H1 (cell line): ENCODE results near the gene SLC7A6OS. TPM values are rescaled to one million over a fixed set of nuclear protein-coding genes. Genes with fewer than 3 reads are reported as not detected.

ENCODE experiments used
- CTCF ChIA-PET: fragments of 300-600 bp; sonication (Branson Sonifier 250); formaldehyde crosslinking; loops from one replicate; lab custom pipeline; 2021; ENCODE audit not compliant: partially characterized antibody; lab: Charles Lee
- POLR2A ChIA-PET: fragments of 300-600 bp; sonication (Branson Sonifier 250); formaldehyde crosslinking; loops from one replicate; lab custom pipeline; 2021; ENCODE audit warnings: inconsistent platforms; ENCODE audit not compliant: partially characterized antibody; lab: Charles Lee
- DNase-seq, 2 experiments: peaks; one replicate each; pipeline versions ENCODE4 v3.0.0 to v3.0.0-alpha.2; 2010 to 2022; ENCODE audit warnings: low spot score in 2 of 2, low read depth in 1 of 2, mixed read lengths in 1 of 2
- FAIRE-seq: peaks from 2 replicates; lab custom pipeline; 2011; peaks lifted over from hg19 to GRCh38; lab: Jason Lieb, UNC
- H2AFZ ChIP-seq: 2 replicates; pipeline ENCODE4 v1.8.1; 2012; ENCODE audit warnings: low read length, inconsistent platforms
- H2AK5ac ChIP-seq: 2 replicates; pipeline ENCODE4 v1.6.1; 2013; ENCODE audit warnings: low read depth, low read length
- H2BK120ac ChIP-seq: replicated peaks from 2 replicates; pipeline ENCODE3; 2013; ENCODE audit warnings: low read depth, low read length, inconsistent platforms
- H2BK12ac ChIP-seq: 2 replicates; pipeline ENCODE4 v1.6.1; 2013; ENCODE audit warnings: low read depth, low read length
- H2BK15ac ChIP-seq: 2 replicates; pipeline ENCODE4 v1.6.1; 2013; ENCODE audit warnings: low read length
- H2BK20ac ChIP-seq: 2 replicates; pipeline ENCODE4 v1.6.1; 2013; ENCODE audit warnings: low read length
- H2BK5ac ChIP-seq: 2 replicates; pipeline ENCODE4 v1.6.1; 2013; ENCODE audit warnings: low read depth, low read length
- H3K14ac ChIP-seq: 2 replicates; pipeline ENCODE4 v1.6.1; 2013; ENCODE audit warnings: inconsistent platforms; ENCODE audit not compliant: insufficient read length
- H3K18ac ChIP-seq: 2 replicates; pipeline ENCODE4 v1.6.1; 2013; ENCODE audit warnings: low read length; ENCODE audit errors: extremely low read depth
- H3K23ac ChIP-seq: 2 replicates; pipeline ENCODE4 v1.6.1; 2013; ENCODE audit warnings: inconsistent platforms; ENCODE audit not compliant: insufficient read length
- H3K23me2 ChIP-seq: 2 replicates; pipeline ENCODE4 v1.6.1; 2013; ENCODE audit warnings: low read depth, low read length
- H3K27ac ChIP-seq: 2 replicates; pipeline ENCODE4 v1.6.1; 2011; ENCODE audit warnings: low read depth, low read length, inconsistent platforms
- H3K27me3 ChIP-seq, 4 experiments: replicated peaks in 1 of 4; 1 replicate in 1 of 4; 2 replicates in 3 of 4; pipeline versions ENCODE4 v1.6.1 to v1.8.1; 2011 to 2013; ENCODE audit warnings: low read length in 3 of 4, mild to moderate bottlenecking in 3 of 4, inconsistent platforms in 2 of 4, mixed read lengths in 2 of 4, moderate library complexity in 1 of 4; ENCODE audit not compliant: control insufficient read depth in 3 of 4, insufficient read depth in 3 of 4; ENCODE audit errors: extremely low read depth in 1 of 4
- H3K36me3 ChIP-seq, 4 experiments: 2 replicates each; pipeline versions ENCODE4 v1.6.1 to v1.8.1; 2011 to 2013; ENCODE audit warnings: mild to moderate bottlenecking in 4 of 4, low read length in 3 of 4, moderate library complexity in 2 of 4, control low read depth in 1 of 4, inconsistent platforms in 1 of 4; ENCODE audit not compliant: insufficient read depth in 4 of 4, control insufficient read depth in 2 of 4
- H3K4ac ChIP-seq: replicated peaks from 2 replicates; pipeline ENCODE3; 2013; ENCODE audit warnings: low read length, low read depth, mixed read lengths, inconsistent platforms; ENCODE audit not compliant: insufficient read length
- H3K4me1 ChIP-seq, 4 experiments: replicated peaks in 1 of 4; 1 replicate in 1 of 4; 2 replicates in 3 of 4; pipeline versions ENCODE4 v1.6.1 to v1.8.1; 2011 to 2013; ENCODE audit warnings: low read length in 3 of 4, inconsistent platforms in 2 of 4, mixed read lengths in 1 of 4; ENCODE audit not compliant: insufficient read depth in 4 of 4, control insufficient read depth in 3 of 4
- H3K4me2 ChIP-seq, 2 experiments: 2 replicates each; pipeline versions ENCODE4 v1.6.1 to v1.8.1; 2011 to 2013; ENCODE audit warnings: low read depth in 2 of 2, low read length in 2 of 2, control low read depth in 1 of 2, inconsistent platforms in 1 of 2, mild to moderate bottlenecking in 1 of 2; ENCODE audit not compliant: insufficient read depth in 1 of 2
- H3K4me3 ChIP-seq, 4 experiments: fragments of 200-600, 300-600 bp in 1 of 4; sonication (generic), shearing (Covaris generic), sonication (Bioruptor Twin) in 1 of 4; 2 replicates each; pipeline versions ENCODE4 v1.5.1 to v1.8.1; 2011 to 2016; ENCODE audit warnings: low read length in 4 of 4, low read depth in 3 of 4, control low read depth in 2 of 4, inconsistent platforms in 2 of 4, mild to moderate bottlenecking in 2 of 4, mixed read lengths in 1 of 4, moderate library complexity in 1 of 4; ENCODE audit not compliant: insufficient read depth in 2 of 4; ENCODE audit errors: extremely low read depth in 1 of 4
- H3K56ac ChIP-seq: replicated peaks from 2 replicates; pipeline ENCODE3; 2013; ENCODE audit warnings: low read depth, mild to moderate bottlenecking, mixed read lengths, low read length, inconsistent platforms; ENCODE audit not compliant: insufficient read length
- H3K79me1 ChIP-seq: 2 replicates; pipeline ENCODE4 v1.6.1; 2013; ENCODE audit warnings: low read depth, low read length, control low read depth
- H3K79me2 ChIP-seq, 2 experiments: 2 replicates each; pipeline versions ENCODE4 v1.6.1 to v1.8.1; 2012 to 2013; ENCODE audit warnings: low read length in 2 of 2, mild to moderate bottlenecking in 2 of 2, inconsistent platforms in 1 of 2; ENCODE audit not compliant: insufficient read depth in 2 of 2, control insufficient read depth in 1 of 2
- H3K9ac ChIP-seq, 4 experiments: replicated peaks in 1 of 4; 1 replicate in 1 of 4; 2 replicates in 3 of 4; pipeline versions ENCODE4 v1.6.1 to v1.8.1; 2011 to 2013; ENCODE audit warnings: low read depth in 3 of 4, low read length in 3 of 4, control low read depth in 2 of 4, mild to moderate bottlenecking in 2 of 4, moderate library complexity in 2 of 4, inconsistent platforms in 1 of 4; ENCODE audit errors: extremely low read depth in 1 of 4
- H3K9me3 ChIP-seq, 2 experiments: 2 replicates each; pipeline versions ENCODE4 v1.6.1 to v1.8.1; 2012 to 2013; ENCODE audit warnings: mild to moderate bottlenecking in 2 of 2, moderate library complexity in 2 of 2, control low read depth in 1 of 2, inconsistent platforms in 1 of 2, low read depth in 1 of 2, low read length in 1 of 2, mixed read lengths in 1 of 2; ENCODE audit not compliant: insufficient read depth in 2 of 2
- H4K20me1 ChIP-seq, 2 experiments: replicated peaks in 1 of 2; 2 replicates each; pipeline versions ENCODE3 to v1.8.1; 2011 to 2013; ENCODE audit warnings: inconsistent platforms in 2 of 2, low read length in 2 of 2, mild to moderate bottlenecking in 1 of 2; ENCODE audit not compliant: insufficient read depth in 2 of 2, control insufficient read depth in 1 of 2
- H4K5ac ChIP-seq: 2 replicates; pipeline ENCODE4 v1.6.1; 2013; ENCODE audit warnings: low read length, low read depth, mixed read lengths, inconsistent platforms; ENCODE audit not compliant: insufficient read length
- H4K8ac ChIP-seq: 2 replicates; pipeline ENCODE4 v1.8.0; 2013; ENCODE audit warnings: mild to moderate bottlenecking, moderate library complexity, low read length, inconsistent platforms; ENCODE audit not compliant: insufficient read depth; ENCODE audit errors: extremely low read depth
- H4K91ac ChIP-seq: replicated peaks from 2 replicates; pipeline ENCODE3; 2013; ENCODE audit warnings: low read length, mixed read lengths, inconsistent platforms; ENCODE audit not compliant: insufficient read length
- CBX8 ChIP-seq: fragments of 300-800, 300-1000 bp; sonication (generic); IDR thresholded peaks from 2 replicates; pipeline ENCODE4 v1.7.1; 2016; ENCODE audit warnings: low read depth, low read length, borderline replicate concordance
- CEBPB ChIP-seq: IDR thresholded peaks from 2 replicates; pipeline ENCODE4 v1.6.1; 2012; ENCODE audit warnings: low read depth, low read length
- CREB1 ChIP-seq: IDR thresholded peaks from 2 replicates; pipeline ENCODE4 v1.6.1; 2012; ENCODE audit warnings: inconsistent platforms
- EGR1 ChIP-seq: IDR thresholded peaks from 2 replicates; pipeline ENCODE4 v1.6.1; 2011; ENCODE audit warnings: low read depth, low read length, borderline replicate concordance
- FOSL1 ChIP-seq: IDR thresholded peaks from 2 replicates; pipeline ENCODE4 v1.6.1; 2011; ENCODE audit warnings: mild to moderate bottlenecking, low read depth, low read length, moderate library complexity; ENCODE audit not compliant: insufficient read depth
- KDM1A ChIP-seq: fragments of 200-600, 300-600 bp; sonication (generic); IDR thresholded peaks from 2 replicates; pipeline ENCODE4 v1.7.1; 2016; ENCODE audit warnings: mild to moderate bottlenecking, low read length, borderline replicate concordance
- POU5F1 ChIP-seq: IDR thresholded peaks from 2 replicates; pipeline ENCODE4 v1.6.1; 2011; ENCODE audit warnings: low read depth, mild to moderate bottlenecking, low read length, moderate library complexity
- RNF2 ChIP-seq: fragments of 200-900, 300-1000 bp; sonication (generic); IDR thresholded peaks from 2 replicates; pipeline ENCODE4 v1.7.1; 2016; ENCODE audit warnings: borderline replicate concordance, low read depth, mild to moderate bottlenecking, antibody characterized with exemption, low read length; ENCODE audit not compliant: poor library complexity, severe bottlenecking; ENCODE audit errors: missing control alignments
- SP4 ChIP-seq: IDR thresholded peaks from 2 replicates; pipeline ENCODE4 v1.6.1; 2012; ENCODE audit warnings: low read length, inconsistent platforms
- WGBS, 2 experiments: shearing (Covaris generic) in 1 of 2; methylation state at CpG; one replicate each; pipeline versions ENCODE4 v1.1.6 to v1.1.7; 2013 to 2015; ENCODE audit warnings: low lambda C conversion rate in 2 of 2, mixed read lengths in 2 of 2, inconsistent platforms in 1 of 2, low coverage in 1 of 2, missing lambda C conversion rate in 1 of 2; ENCODE audit not compliant: insufficient replicate concordance in 2 of 2, insufficient coverage in 1 of 2, insufficient read length in 1 of 2; ENCODE audit errors: extremely low coverage in 1 of 2, missing lambda C conversion rate in 1 of 2; 5-methylcytosine and 5-hydroxymethylcytosine counted together
- polyA plus RNA-seq, 7 experiments: library from polyadenylated mRNA; depleted of rRNA in 3 of 7; stranded (reverse) in 5 of 7; unstranded in 2 of 7; fragments of >200 nt in 5 of 7; fragments of 200-250 nt in 2 of 7; gene quantifications; 1 replicate in 5 of 7; 2 replicates in 1 of 7; 4 replicates in 1 of 7; pipeline versions ENCODE4 v1.2.1 to v1.2.3, GENCODE V29; 2011 to 2013; ENCODE audit warnings: missing spikeins in 2 of 7, mixed read lengths in 2 of 7
- total RNA-seq: library from RNA; stranded (reverse); fragmentation: NEBNext Ultra II Directional; extraction: Animal tissue kit (Norgen Biotek cat#: 25700); gene quantifications from 2 replicates; pipeline ENCODE4 v1.2.1, GENCODE V29; 2021
- TF ChIP-seq, protein P1 (sequence below): IDR thresholded peaks from 2 replicates; pipeline ENCODE4 v1.6.1; 2012; ENCODE audit warnings: low read length, inconsistent platforms
- TF ChIP-seq, protein P2 (sequence below): IDR thresholded peaks from 2 replicates; pipeline ENCODE4 v1.6.1; 2012; ENCODE audit warnings: inconsistent platforms

SLC7A6OS gene
- total and polyA plus RNA-seq, 2 of the 8 experiments (the other 6 are each of a cell fraction or from before 2014, with no cell fraction given): 7.3 to 21.3 TPM

DNA sequence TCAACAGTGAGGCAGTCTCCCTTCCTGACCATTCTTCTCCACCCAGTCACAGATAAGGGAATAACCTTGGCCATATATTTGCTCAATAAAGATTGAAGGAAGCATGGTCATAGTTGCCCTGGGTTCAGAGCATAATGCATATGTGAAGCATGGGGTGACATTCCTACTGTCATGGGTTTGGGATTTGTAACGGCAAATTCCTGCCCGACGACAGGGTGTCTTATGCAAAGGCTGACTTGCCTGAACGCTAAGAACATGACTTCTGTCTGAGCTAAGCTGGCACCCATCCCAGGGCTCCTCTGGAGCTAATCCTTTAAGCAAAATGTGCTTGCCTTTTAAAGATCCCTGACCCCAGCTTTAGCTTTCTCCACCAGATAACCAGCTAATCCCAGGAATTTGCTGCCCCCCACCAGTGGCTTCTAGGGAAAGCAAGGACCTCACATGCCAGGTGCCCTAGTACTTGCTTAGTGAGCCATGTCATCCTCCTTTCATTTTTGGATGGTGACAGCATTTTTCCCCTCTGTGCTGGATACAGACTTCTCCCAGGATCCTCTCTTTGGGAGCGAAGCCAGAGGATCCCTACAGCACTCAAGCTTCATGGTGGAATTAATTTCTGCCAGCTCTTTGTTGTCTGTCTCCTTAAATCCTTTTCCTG, 11.7 kb downstream of the SLC7A6OS start:
- Histone ChIP-seq H4K5ac (no peak overlapping the region), H2BK20ac (no peak overlapping the region), H3K4me3 (no peak overlapping the region), H3K4me1 (no peaks in the 10 kb centered on the region), H3K14ac (no peak overlapping the region), H3K4ac (no peak overlapping the region), H3K79me1 (no peaks in the 10 kb centered on the region), H2BK15ac (no peak overlapping the region), H3K27ac (no peak overlapping the region), H3K27me3 (no peaks in the 10 kb centered on the region), H3K56ac (no peak overlapping the region), H2AFZ (no peak overlapping the region), H3K79me2 (no peaks in the 10 kb centered on the region), H3K23me2 (no peaks in the 10 kb centered on the region), H2BK12ac (no peak overlapping the region), H3K18ac (no peak overlapping the region), H4K20me1 (peaks cover 1 to 2% of the 10 kb centered on the region in 2 experiments), H3K23ac (no peak overlapping the region), H3K9me3 (no peaks in the 10 kb centered on the region), H3K4me2 (no peak overlapping the region), H3K36me3 (peaks cover 18 to 70% (median 53%) of the 10 kb centered on the region in 4 experiments), H2BK120ac (no peak overlapping the region), H2AK5ac (no peak overlapping the region), H4K91ac (no peak overlapping the region), H2BK5ac (no peak overlapping the region), H4K8ac (no peak overlapping the region), H3K9ac (no peak overlapping the region)
- WGBS, 2 experiments: 91% methylated on average over 5 of the region's 5 CpGs; no CpG with 5 or more reads in 1 of the 2 experiments
- FAIRE-seq (no peak), DNase-seq (no peak)
- ChIA-PET CTCF (interaction anchor here (0.7 to 3.5 kb wide), 9 partner anchors 11 to 82 kb away, joined by 3 to 23 read pairs (median 4); partner anchors contain the start of genes PRMT7, SLC7A6 and SLC7A6OS), POLR2A (interaction anchor here (1.1 to 3.8 kb wide), 10 partner anchors 9 to 62 kb away, joined by 3 to 35 read pairs (median 5); partner anchors contain the start of genes PRMT7 and SLC7A6OS)
- TF ChIP-seq, protein P1, sequence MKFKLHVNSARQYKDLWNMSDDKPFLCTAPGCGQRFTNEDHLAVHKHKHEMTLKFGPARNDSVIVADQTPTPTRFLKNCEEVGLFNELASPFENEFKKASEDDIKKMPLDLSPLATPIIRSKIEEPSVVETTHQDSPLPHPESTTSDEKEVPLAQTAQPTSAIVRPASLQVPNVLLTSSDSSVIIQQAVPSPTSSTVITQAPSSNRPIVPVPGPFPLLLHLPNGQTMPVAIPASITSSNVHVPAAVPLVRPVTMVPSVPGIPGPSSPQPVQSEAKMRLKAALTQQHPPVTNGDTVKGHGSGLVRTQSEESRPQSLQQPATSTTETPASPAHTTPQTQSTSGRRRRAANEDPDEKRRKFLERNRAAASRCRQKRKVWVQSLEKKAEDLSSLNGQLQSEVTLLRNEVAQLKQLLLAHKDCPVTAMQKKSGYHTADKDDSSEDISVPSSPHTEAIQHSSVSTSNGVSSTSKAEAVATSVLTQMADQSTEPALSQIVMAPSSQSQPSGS: no peak
- TF ChIP-seq KDM1A: no peak
- TF ChIP-seq CREB1: no peak
- no peak for TF ChIP-seq CBX8
- TF ChIP-seq, protein P2, sequence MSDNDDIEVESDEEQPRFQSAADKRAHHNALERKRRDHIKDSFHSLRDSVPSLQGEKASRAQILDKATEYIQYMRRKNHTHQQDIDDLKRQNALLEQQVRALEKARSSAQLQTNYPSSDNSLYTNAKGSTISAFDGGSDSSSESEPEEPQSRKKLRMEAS: no peak
- TF ChIP-seq POU5F1: no peak
- no peak for TF ChIP-seq RNF2
- TF ChIP-seq CEBPB: no peak
- TF ChIP-seq EGR1: no peak
- TF ChIP-seq FOSL1: no peak
- no peak for TF ChIP-seq SP4
